Bronchial epithelial cell (primary cell): ENCODE results near the gene GSG1L. TPM values are rescaled to one million over a fixed set of nuclear protein-coding genes. Genes with fewer than 3 reads are reported as not detected.

Source experiments
- DNase-seq: peaks from one replicate; pipeline ENCODE4 v3.0.0-alpha.2; 2010; ENCODE audit warnings: low read depth
- FAIRE-seq: peaks from 2 replicates; lab custom pipeline; 2011; peaks lifted over from hg19 to GRCh38; lab: Jason Lieb, UNC
- H3K27me3 ChIP-seq: 2 replicates; pipeline ENCODE4 v1.5.1; 2011; ENCODE audit warnings: low read length; ENCODE audit not compliant: control insufficient read depth, insufficient read depth
- H3K36me3 ChIP-seq: 2 replicates; pipeline ENCODE4 v1.5.1; 2011; ENCODE audit warnings: low read length; ENCODE audit not compliant: control insufficient read depth, insufficient read depth
- H3K4me3 ChIP-seq: 2 replicates; pipeline ENCODE4 v1.5.1; 2011; ENCODE audit warnings: mild to moderate bottlenecking, low read depth, low read length, control low read depth
- CTCF ChIP-seq: IDR thresholded peaks from 2 replicates; pipeline ENCODE4 v1.5.1; 2011; ENCODE audit warnings: mild to moderate bottlenecking, moderate library complexity, low read length, control low read depth, inconsistent platforms; ENCODE audit not compliant: insufficient read depth, severe bottlenecking
- total RNA-seq: library from RNA; depleted of rRNA; stranded (reverse); fragments of >200 nt; gene quantifications from 2 replicates; pipeline ENCODE4 v1.2.1, GENCODE V29; 2014

The GSG1L gene
- total RNA-seq, 1 donor from 2014 or later: not detected

DNA sequence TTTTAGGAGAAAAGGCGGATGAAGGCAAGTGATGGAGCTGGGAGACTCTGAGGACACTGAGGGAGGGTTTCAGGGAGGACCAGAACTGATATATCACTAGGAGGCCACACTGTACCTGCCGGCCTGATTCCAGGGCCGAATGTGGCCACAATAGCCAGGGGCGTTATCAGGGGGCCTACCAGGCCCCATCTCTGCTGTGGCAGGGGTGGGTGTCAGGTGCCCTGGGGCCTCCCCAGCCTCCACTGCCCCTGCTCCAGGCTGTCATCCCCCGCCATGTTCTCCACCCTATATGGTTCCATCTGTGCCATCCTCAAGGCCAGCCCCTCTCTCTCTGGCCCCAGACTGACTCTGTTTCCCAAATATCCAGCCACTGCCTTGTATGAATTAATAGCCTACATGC, 246.5 kb downstream of the GSG1L start:
- Histone ChIP-seq H3K27me3 (no peaks in the 10 kb centered on the region), H3K4me3 (no peak overlapping the region), H3K36me3 (no peaks in the 10 kb centered on the region)
- no peak for TF ChIP-seq CTCF
- DNase-seq: no peak
- no peak for FAIRE-seq

DNA sequence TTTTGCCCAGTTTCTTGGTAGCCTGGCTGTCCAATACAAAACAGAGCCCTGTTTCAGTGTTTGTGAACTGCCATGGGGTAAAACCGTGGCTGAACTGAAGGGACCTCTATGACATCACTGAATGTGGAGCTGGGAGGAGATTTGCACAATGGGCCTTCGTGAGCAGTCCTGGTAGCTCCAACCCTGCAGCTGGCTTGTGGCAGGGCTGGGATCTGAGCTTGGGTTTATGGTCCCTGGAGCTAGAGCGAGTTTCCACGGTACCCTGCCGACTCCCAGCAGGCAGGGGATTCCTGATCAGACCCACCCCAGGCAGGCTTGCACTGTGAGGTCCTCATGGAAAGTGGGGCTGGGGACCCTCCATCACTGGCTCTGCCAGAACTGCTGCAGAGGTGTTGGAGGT, 247.0 kb downstream of the GSG1L start:
- no peak for FAIRE-seq
- TF ChIP-seq CTCF: no peak
- H3K36me3 ChIP-seq: no peaks in the 10 kb centered on the region
- DNase-seq: no peak
- no peaks in the 10 kb centered on the region for H3K27me3 ChIP-seq
- no peak overlapping the region for H3K4me3 ChIP-seq

- H3K4me3 ChIP-seq: no peak overlapping the region
- no peak for FAIRE-seq
- no peaks in the 10 kb centered on the region for H3K27me3 ChIP-seq
- TF ChIP-seq CTCF: no peak
- H3K36me3 ChIP-seq: no peaks in the 10 kb centered on the region
- no peak for DNase-seq
Measured at GRCh38 chr16:27813591-27813990, 249.9 kb downstream of the GSG1L start.

GRCh38 chr16:27811881-27812280, 251.6 kb downstream of the GSG1L start:
- no peak for TF ChIP-seq CTCF
- DNase-seq: no peak
- H3K4me3 ChIP-seq: no peak overlapping the region
- FAIRE-seq: no peak
- H3K27me3 ChIP-seq: no peaks in the 10 kb centered on the region
- no peaks in the 10 kb centered on the region for H3K36me3 ChIP-seq

- TF ChIP-seq CTCF: no peak
Measured at GRCh38 chr16:27806986-27807385, 256.5 kb downstream of the GSG1L start.

GRCh38 chr16:27806388-27806787, 257.1 kb downstream of the GSG1L start:
- TF ChIP-seq CTCF: no peak
- no peak overlapping the region for H3K4me3 ChIP-seq
- DNase-seq (no peak), FAIRE-seq (no peak)
- no peaks in the 10 kb centered on the region for H3K36me3 ChIP-seq
- no peaks in the 10 kb centered on the region for H3K27me3 ChIP-seq

More at GRCh38 chr16:27806986-27807385, 256.5 kb downstream of the GSG1L start:
- Histone ChIP-seq H3K36me3 (no peaks in the 10 kb centered on the region), H3K27me3 (no peaks in the 10 kb centered on the region), H3K4me3 (no peak overlapping the region)
- DNase-seq (no peak), FAIRE-seq (no peak)
